Activated CD4-positive, alpha-beta T cell treated with anti-CD3 and anti-CD28 coated beads, Interleukin-2, Interleukin-4, amounts not matched to agents 100 ng/mL and 50 ng/mL, durations not matched to agents 16 hours and 8 hours (primary cell): ENCODE measurements around the gene MRTFA.
"Not testable (repeated sequence)": the region's sequence is repeated elsewhere in the genome, so short reads cannot be mapped to it uniquely, and the experiment has no call there.

ENCODE experiments used
- DNase-seq: peaks from one replicate; pipeline ENCODE4 v3.0.0-alpha.2; 2020; ENCODE audit warnings: low spot score

MRTFA gene

DNA sequence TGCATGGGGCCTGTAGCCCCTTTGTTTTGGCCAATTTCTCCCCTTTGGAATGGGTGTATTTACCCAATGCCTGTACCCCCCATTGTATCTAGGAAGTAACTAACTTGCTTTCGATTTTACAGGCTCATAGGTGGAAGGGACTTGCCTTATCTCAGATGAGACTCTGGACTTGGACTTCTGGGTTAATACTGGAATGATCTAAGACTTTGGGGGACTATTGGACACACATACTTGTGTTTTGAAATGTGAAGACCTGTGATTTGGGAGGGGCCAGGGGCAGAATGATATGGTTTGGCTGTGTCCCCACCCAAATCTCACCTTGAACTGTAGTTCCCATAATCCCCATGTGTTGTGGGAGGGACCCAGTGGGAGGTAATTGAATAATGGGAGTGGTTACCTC is 82.5 kb downstream of the MRTFA start:
- not testable (repeated sequence) for DNase-seq

DNA sequence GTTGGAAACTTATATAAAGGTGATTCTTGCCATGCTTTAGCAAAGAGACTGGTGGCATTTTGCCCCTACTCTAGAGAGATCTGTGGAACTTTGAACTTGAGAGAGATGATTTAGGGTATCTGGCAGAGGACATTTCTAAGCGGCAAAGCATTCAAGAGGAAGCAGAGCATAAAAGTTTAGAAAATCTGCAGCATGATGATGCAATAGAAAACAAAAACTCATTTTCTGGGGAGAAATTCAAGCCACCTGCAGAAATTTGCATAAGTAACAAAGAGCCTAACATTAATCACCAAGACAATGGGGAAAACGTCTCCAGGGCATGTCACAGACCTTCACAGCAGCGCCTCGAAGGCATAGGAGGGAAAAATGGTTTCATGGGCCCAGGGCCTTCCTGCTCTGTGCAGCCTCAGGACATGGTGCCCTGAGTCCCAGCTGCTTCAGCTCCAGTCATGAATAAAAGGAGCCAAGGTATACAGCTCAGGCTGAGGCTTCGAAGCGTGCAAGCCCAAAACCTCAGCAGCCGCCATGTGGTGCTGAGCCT is 83.4 kb downstream of the MRTFA start:
- DNase-seq = no peak

DNA sequence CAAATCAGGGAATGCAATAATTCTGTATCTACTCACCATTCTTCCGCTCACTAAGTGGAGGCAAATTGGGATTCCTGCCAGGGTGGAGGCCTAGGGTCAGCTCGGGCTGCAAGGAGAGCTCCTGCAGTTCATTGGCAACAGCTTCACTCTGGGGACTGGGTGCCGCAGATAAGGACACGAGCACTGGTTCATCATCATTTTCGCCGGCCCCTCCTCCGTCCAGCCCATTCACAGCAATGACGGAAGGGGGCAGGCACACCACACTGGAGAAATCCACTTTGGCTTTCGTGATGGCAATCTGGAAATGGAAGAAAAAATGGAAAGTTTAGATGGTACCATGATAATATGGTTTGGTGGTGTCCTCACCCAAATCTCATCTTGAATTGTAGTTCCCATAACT is 84.4 kb downstream of the MRTFA start:
- DNase-seq = no peak

- no peak for DNase-seq
Measured at GRCh38 chr22:40547729-40548143, 88.8 kb downstream of the MRTFA start.

DNA sequence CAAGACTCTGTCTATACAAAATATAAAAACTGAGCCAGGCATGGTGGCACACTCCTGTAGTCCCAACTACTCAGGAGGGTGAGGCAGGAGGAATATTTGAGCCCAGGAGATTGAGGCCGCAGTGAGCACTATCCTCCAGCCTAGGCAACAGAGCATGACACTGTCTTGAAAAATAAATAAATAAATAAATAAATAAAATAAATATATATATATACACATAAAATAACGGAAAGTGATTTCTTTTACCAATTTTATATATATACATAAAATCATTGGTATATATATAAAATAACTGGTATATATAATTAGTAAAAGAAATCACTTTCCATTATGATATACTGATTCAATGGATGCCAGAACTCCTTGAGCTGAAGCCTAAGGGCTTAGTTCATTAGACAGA is 91.8 kb downstream of the MRTFA start:
- DNase-seq = no peak

DNA sequence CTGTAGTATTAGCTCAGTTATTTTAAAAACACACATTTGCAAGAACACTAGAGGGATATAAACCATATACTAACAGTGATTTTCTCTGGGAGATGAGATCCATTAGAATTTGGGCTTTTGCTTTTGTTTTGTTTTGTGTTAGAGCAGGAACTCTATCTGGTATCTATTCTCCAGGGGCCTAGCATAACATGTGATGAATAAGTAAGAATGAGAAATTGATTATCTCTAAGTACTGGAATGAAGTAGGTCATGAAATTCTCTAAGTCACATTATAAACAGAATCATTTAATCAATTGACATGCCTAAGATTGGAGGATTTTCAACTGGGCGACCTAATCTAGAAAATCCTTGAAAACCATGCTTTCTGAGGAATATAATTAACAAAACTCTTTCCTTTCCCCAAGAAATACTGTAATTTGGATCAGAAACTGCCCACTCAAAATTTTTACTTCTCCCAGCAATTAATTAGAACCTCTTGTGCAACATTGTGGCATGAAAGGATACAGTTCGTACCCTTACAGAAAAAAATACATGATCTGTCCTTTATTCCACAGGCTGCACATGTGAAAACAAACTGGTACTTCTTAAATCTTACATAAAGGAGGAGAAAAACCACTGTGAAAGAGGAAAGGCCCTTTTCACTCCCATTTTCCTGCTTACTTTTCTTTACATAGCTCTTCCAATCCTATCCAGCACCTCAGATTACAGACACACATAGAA is 93.5 kb downstream of the MRTFA start:
- DNase-seq = no peak

DNA sequence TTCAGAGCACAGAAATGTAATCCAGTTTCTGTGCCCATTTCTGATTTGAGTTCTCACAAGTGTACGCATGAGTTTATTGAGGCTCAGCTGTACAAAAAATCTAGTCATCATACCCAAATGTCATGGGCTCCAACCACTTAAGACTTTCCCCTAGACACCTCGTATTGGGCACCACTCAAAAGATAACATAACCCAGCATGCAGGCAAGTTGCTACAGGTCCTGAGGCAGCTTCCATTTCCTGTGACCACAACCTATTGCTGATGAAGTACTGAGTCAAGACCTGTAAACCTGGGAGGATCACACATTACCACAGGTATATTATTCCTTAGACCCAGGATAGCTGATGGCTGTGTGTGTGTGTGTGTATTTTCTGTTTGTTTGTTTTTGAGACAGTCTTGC is 95.2 kb downstream of the MRTFA start:
- no peak for DNase-seq

- DNase-seq = no peak
Measured at GRCh38 chr22:40540265-40540664, 96.3 kb downstream of the MRTFA start.

- not testable (repeated sequence) for DNase-seq
Measured at GRCh38 chr22:40536149-40536548, 100.4 kb downstream of the MRTFA start.

- no peak for DNase-seq
Measured at GRCh38 chr22:40535642-40536041, 100.9 kb downstream of the MRTFA start.

- DNase-seq = no peak
Measured at GRCh38 chr22:40535189-40535512, 101.4 kb downstream of the MRTFA start.

DNA sequence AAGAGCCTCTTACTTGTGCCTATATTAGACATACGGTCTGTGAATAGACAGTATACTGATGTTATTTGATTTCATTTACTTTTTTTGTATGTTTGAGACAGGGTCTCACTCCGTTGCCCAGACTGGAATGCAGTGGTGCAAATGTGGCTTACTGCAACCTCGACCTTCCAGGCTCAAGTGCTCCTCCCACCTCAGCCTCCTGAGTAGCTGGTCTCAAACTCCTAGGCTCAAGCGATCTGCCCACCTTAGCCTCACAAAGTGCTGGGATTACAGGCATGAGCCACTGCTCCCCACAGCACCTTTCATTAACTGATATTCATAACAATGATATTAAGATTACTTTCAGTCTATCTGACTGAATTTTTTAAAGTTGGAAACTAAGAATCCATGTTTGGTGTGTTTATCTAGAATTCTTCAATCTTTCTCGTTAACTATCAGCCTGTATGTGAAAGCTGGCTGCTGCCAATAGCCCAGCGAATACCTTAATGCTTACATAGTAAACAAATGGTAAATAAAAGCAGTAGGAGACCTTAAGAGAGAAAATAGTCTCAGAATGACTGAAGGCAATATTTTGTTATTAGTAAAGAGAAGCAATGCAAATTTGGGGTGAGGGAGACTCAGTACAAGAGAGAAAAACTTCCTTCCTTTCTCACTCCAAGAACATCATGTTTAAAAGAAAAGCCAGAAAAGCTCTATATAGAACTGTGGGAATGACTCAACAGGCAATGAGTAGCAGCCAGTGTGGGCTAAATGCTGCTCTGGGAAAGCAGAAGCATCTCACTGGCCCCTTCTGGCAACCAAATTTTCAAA is 101.9 kb downstream of the MRTFA start:
- DNase-seq = peak; percentile 54

GRCh38 chr22:40533712-40534378 is 102.7 kb downstream of the MRTFA start:
- DNase-seq = peak; percentile 90

DNA sequence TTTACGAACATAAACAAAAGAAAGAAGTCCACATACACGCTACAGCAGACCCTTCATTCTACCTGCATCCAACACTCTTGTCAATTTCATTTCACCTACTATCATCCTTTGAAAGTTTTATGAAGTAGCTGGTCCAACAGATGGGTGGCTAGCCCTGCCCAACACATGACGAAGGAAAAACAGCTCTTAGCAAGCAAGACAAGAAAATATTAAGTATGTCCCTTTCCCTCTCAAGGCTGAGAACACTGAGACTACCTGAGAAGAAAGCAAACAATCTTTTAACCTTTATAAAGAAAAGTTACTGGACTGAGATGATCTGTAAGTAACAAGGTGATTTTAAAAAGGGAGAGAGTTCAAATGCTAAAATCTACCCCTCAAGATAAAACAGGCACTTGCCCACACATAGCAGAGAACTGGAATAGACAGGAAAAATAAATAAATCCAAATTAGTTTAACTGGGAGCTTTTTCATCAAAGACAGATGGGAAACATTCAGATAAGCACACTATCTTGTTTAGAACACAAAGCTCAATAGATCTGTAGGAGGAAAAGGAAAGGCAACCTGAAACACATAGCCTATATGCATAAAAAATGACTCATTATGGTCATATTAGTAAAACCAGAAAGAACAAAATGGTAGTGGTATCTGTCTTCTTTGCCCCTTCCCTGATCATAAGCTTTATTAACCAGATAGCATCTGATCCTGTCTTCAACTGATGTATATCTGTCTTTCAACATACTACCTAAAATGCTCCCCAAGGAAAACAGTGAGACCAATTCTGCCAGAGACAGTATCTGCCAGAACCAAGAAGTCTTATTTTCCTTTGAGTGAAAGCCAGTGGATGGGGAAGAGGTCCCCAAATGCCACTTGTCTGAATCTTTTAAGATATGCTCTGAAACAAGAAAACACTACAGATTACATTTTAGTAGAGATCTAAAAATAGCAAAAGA is 104.3 kb downstream of the MRTFA start:
- DNase-seq = peak; percentile 62

DNA sequence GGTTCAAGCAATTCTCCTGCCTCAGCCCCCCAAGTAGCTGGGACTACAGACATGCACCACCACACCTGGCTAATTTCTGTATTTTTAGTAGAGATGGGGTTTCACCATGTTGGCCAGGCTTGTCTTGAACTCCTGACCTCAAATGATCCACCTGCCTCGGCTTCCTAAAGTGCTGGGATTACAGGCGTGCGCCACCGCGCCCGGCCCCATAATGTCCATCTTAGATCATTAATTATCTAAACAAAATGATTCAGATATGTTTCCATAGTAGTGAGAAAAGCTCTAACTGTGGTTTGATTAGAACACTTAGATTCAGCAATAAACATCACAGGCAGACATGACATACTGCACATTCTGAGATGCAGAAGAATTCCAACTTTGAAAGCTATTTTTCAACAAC is 106.1 kb downstream of the MRTFA start:
- not testable (repeated sequence) for DNase-seq

GRCh38 chr22:40529821-40530220 is 106.7 kb downstream of the MRTFA start:
- DNase-seq = no peak

DNA sequence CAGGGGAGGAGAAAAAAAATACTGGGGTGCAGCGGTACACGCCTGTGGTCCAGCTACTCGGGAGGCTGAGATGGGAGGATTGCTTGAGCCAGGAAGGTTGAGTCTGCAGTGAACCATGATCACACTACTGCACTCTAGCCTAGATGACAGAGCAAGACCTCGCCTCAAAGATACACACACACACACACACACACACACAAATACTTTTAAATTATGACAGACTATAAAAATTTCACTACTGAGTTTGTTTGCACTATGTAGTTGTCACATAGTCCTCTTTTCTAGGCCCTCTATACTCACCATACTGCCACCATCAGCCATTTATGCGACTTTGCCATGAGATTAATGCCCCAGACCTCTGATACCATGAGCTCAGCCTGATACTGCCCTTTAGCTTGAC is 109.6 kb downstream of the MRTFA start:
- DNase-seq = no peak

GRCh38 chr22:40525250-40525884 is 111.2 kb downstream of the MRTFA start:
- peak; percentile 64 for DNase-seq

DNA sequence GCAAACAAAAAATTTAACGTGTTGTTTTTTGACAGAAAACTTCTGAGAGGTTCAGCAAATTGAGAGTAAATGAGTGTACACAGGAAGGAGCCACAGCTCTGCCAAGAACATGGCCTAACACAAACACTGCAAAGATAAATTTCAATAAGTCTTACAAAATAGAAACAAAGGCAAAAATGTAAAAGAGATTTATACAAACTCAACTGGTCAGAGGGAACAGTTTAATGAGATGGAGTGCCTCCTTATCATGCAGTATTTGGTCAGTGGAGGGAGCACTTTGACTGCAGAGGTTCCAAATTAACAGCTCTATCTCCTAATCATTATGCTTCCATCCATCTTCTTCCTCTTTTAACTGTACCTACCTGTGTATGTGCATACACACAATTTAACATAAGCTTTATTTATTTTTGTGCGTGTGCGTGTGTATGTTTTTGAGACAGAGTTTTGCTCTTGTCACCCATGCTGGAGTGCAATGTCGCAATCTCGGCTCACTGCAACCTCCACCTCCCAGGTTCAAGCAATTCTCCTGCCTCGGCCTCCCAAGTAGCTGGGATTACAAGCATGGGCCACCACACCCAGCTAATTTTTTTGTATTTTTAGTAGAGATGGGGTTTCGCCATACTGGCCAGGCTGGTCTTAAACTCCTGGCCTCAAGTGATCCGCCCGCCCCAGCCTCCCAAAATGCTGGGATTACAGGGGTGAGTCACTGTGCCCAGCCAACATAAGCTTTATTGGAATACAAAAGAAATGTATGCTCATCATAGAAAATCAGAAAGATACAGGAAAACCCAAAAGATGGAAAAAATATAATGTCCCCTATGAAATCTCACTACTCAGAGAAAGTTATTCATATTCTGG is 111.9 kb downstream of the MRTFA start:
- no peak for DNase-seq

GRCh38 chr22:40522141-40522540 is 114.4 kb downstream of the MRTFA start:
- no peak for DNase-seq
